ENCODE results near the gene GANC.

GANC gene

GRCh38 chr15:42348083-42348482, 75.1 kb downstream of the GANC start:
- no peak for DNase-seq

GRCh38 chr15:42349186-42349585, 76.2 kb downstream of the GANC start:
- no peak for DNase-seq

- no peak for DNase-seq
These were observed 79.4 kb downstream of the GANC start for GRCh38 chr15:42352401-42352800.

- no peak for DNase-seq
These were observed 80.1 kb downstream of the GANC start for GRCh38 chr15:42353061-42353460.

GRCh38 chr15:42354824-42355223, 81.8 kb downstream of the GANC start:
- no peak for DNase-seq

DNA sequence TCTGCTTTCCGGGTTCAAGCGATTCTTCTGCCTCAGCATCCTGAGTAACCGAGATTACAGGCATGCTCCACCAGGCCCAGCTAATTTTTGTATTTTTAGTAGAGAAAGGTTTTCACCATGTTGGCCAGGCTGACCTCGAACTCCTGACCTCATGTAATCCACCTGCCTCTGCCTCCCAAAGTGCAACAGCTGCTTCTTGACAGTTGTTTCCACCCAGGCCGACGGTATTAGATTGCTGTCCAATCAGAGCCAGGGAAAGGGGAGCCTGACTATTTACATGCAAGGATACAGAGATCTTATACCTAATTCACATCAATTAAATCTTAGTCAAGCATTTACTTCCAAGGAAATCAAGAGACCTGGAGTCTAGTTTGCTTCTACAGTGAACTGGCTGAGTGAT, 82.3 kb downstream of the GANC start:
- DNase-seq: no peak

GRCh38 chr15:42356851-42357250, 83.8 kb downstream of the GANC start:
- DNase-seq: no peak

DNA sequence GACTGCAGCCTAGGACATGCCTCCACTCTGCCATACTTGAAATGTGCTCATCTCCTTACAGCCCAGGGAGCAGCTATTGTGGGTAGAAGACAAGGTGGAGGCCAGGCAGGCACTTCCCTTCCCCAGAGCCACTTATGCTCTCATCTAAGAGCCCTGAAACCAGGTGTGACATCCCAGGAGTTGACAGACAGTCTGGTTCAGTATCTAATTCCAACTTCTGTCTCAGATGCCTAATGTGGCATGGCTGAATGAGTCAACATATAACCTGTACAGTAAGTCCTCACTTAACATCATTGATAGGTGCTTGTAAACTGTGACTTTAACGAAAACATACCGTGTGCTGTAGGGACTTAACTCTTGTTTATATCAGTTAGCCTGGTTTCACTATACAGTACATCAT, 85.1 kb downstream of the GANC start:
- no peak for DNase-seq

GRCh38 chr15:42359249-42359648, 86.2 kb downstream of the GANC start, which contains the start of gene CAPN3:
CAPN3 (plus strand) TSS chr15:42359501; CDS start chr15:42359806, 305 bp downstream.
- no peak for DNase-seq

DNA sequence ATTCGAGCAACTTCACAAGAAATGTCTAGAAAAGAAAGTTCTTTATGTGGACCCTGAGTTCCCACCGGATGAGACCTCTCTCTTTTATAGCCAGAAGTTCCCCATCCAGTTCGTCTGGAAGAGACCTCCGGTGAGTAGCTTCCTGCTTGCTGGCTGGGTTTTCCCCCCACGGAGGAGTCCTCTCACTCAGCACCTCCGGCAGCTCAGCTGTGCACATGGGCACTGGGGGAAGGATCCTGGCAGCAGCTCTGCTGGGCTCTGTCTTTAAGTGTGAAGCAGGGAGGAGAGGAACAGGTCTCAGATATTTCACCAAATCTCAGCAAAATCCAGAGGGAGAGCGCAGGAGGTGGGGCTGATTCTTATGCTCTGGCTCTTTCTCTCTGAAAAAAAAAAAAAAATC, 87.0 kb downstream of the GANC start:
- DNase-seq: no peak

DNA sequence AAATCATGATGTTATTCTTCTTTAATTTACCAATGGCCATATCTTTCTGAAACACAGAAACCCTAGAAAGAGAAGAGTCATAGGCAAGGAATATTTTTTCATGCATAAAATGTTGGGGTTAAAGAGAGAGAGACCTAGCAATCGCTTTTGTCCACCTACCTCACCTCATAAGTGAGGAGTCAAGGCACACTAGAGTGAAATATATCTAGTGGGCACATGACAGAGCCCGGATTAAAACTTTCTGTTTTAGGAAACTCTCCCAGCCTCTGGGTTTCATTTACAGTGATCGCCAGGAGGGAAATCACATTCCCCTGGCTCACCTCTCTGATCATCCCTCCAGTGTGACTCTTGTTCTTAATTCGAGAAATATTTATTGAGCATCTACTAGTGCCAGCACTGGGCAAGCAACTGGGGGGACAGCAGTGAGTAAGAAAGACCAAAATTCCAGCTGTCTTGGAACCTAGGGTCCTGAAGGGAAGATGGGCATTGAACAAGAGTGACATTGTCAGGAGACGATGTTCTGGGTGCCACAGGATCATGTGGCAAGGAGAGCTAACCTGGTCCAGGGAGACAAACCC, 87.6 kb downstream of the GANC start:
- DNase-seq: no peak

GRCh38 chr15:42363487-42363886, 90.5 kb downstream of the GANC start:
- no peak for DNase-seq

- DNase-seq: no peak
These were observed 90.9 kb downstream of the GANC start for GRCh38 chr15:42363942-42364341.

DNA sequence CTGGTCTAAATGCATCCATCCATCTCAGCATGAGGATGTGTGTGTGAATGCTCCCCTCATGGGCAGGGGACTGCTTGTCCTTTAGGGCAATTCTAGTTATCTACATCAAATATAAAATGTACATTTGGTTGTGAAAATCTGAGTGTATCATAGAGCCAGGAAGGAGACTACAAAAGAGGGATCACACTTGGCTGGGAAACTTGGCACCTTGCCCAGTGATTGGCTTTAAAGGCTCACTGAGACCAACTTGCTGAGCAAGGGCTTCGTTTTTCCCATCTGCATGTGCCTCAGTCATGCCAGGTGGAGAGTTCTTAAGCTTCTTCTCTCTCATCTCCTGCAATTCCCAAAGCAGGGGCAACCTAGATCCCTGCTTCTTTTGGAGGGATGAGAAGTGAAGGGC, 91.5 kb downstream of the GANC start:
- no peak for DNase-seq

DNA sequence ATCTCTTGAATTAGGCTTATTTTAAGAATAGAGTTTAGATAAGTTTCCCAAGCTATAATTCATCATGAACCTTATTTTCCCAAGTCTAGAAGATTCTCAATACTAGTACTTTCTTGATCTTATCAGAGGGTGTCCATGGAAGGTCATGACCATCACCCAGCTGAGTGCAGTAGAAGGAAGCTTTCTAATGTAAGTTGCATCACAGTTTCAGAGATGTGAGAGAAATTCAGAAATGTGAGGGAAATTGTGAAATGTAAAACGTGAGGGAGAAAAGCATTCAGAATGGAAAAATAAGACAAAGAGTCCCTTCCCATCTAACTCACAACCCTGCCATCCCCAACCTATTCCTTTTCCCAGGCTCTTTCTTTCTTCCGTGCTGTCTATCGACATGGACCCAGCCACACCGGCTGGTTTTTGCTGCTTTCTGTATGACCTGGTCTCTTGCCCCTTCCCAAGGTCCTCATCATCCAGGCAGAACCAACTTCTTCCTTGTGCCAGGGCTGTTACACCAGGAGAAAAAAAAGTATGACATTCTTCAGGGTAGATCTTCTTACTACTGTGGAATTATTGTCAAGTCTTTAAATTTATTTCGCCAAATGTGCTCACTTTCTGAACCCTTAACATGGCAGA, 93.0 kb downstream of the GANC start:
- no peak for DNase-seq

GRCh38 chr15:42367041-42367440, 94.0 kb downstream of the GANC start:
- DNase-seq: no peak

GRCh38 chr15:42368096-42368495, 95.1 kb downstream of the GANC start:
- DNase-seq: no peak

- DNase-seq: no peak
These were observed 98.1 kb downstream of the GANC start for GRCh38 chr15:42371096-42371495.

GRCh38 chr15:42373274-42373673, 100.3 kb downstream of the GANC start:
- no peak for DNase-seq

- DNase-seq: no peak
These were observed 100.9 kb downstream of the GANC start for GRCh38 chr15:42373936-42374335.

GRCh38 chr15:42374810-42375209, 101.8 kb downstream of the GANC start:
- no peak for DNase-seq

DNA sequence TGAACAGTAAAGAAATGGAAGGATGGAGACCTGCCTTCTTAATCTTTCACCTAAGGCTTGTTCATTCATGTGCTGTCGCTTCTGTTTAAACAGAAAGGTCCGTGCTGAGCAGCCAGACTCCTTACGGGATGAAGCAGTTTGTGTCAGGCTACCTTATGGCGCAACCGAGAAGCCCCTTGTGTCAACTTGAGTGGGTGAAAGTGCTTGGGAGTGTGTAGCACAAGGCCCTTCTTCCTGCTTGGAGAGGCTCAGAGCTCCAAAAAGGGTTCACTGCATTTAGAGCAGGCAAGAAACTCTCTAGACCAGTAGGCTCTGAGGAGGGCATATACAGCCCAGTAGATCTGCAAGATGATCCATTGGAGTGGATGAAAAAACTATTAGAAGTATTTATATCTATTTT, 102.3 kb downstream of the GANC start:
- DNase-seq: no peak

DNA sequence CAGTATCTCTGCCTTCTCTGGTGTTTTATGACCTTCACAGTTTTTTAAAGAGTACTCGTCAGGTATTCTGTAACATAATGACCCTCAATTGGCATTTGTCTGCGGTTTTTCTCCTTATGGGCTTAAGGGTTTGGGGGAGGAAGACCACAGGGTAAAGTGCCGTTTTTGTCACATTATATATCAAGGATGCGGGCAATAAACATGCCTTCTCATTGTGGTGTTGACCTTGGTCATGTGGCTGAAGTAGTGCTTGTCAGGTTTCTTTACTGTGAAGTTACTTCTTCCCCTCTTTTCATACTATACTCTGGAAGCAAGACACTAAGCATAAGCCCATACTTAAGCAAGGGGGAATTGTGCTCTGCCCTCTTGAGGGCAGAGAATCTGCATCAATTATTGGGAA, 102.9 kb downstream of the GANC start:
- no peak for DNase-seq

GRCh38 chr15:42378011-42378410, 105.0 kb downstream of the GANC start:
- DNase-seq: no peak

- DNase-seq: no peak
These were observed 111.6 kb downstream of the GANC start for GRCh38 chr15:42384597-42384996.

Data from cortex of kidney (tissue), 1 donor.